GM20000 (cell line): ENCODE measurements around the gene ZCCHC24.

Experiments used
- DNase-seq: peaks from one replicate; pipeline ENCODE4 v3.0.0; 2012; ENCODE audit warnings: low spot score
- CTCF ChIP-seq: IDR thresholded peaks from 2 replicates; pipeline ENCODE4 v1.5.1; 2012; ENCODE audit warnings: mild to moderate bottlenecking, control low read depth; ENCODE audit errors: extremely low read depth, missing control alignments

ZCCHC24 gene

GRCh38 chr10:79392506-79393176 lies 52.8 kb downstream of the ZCCHC24 start:
- no peak for DNase-seq
- TF ChIP-seq CTCF, result no peak

GRCh38 chr10:79392020-79392398 lies 53.4 kb downstream of the ZCCHC24 start:
- no peak for DNase-seq
- no peak for TF ChIP-seq CTCF

GRCh38 chr10:79391231-79392019 lies 54.0 kb downstream of the ZCCHC24 start:
- TF ChIP-seq CTCF, result no peak
- DNase-seq, result no peak

- peak; percentile 24 for TF ChIP-seq CTCF
- DNase-seq, result peak; percentile 58
These were observed 54.7 kb downstream of the ZCCHC24 start for GRCh38 chr10:79390551-79391229.

- DNase-seq, result no peak
- TF ChIP-seq CTCF, result no peak
These were observed 55.4 kb downstream of the ZCCHC24 start for GRCh38 chr10:79390057-79390456.

GRCh38 chr10:79387974-79388850 lies 57.2 kb downstream of the ZCCHC24 start:
- no peak for DNase-seq
- TF ChIP-seq CTCF, result no peak
